ENCODE data around the gene GAS2L1.

The GAS2L1 gene

DNA sequence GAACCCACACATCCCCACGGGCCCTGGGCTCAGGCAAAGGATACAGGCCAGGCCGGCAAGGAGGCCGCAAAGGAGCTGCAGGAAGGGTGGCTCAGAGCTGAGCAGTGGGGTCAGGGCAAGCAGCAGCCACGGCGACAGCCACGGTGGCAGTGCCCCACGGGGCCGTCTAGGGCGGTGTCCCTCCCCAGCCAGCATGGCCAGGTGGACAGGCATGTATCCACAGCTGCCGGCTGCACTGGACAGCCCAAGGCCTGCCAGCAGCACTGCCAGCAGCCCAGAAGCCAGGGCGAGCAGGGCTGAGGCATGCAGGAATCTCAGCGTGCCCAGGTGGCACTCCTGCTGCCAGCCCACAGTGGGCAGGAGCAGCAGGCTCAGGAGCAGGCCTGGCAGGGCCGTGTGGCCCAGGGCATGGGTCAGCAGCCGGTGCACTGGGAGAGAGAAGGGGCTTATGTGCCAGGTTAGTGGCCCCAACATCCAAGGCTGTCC is 42.6 kb upstream of the GAS2L1 start:
- TF ChIP-seq, protein P1, sequence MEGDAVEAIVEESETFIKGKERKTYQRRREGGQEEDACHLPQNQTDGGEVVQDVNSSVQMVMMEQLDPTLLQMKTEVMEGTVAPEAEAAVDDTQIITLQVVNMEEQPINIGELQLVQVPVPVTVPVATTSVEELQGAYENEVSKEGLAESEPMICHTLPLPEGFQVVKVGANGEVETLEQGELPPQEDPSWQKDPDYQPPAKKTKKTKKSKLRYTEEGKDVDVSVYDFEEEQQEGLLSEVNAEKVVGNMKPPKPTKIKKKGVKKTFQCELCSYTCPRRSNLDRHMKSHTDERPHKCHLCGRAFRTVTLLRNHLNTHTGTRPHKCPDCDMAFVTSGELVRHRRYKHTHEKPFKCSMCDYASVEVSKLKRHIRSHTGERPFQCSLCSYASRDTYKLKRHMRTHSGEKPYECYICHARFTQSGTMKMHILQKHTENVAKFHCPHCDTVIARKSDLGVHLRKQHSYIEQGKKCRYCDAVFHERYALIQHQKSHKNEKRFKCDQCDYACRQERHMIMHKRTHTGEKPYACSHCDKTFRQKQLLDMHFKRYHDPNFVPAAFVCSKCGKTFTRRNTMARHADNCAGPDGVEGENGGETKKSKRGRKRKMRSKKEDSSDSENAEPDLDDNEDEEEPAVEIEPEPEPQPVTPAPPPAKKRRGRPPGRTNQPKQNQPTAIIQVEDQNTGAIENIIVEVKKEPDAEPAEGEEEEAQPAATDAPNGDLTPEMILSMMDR (IDR thresholded peaks at IDR 0.05; ENCODE audit: insufficient read depth, low read depth, low read length, missing control alignments): no peak
- no peak overlapping the region for H3K4me3 ChIP-seq (ENCODE audit: low read depth, low read length)

DNA sequence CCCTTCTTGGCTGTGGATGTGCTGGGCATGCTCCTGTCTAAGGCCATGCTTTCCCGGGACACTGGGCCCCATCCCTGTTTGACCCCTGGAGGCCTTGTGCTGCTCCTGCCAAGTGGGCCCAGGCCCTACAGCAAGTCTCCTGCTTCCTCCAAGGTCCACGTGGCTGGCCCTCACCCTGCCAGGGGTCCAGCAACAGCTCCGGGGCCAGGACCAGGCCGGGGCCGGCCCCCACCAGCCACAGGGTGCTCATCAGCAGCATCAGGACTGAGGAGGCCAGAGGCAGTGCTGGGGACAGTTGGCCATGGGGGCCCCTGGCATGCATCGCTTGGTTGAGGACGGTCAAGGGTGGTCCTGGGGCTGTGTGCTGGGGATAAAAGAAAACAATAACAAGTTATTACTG is 41.1 kb upstream of the GAS2L1 start:
- TF ChIP-seq, protein P1 (IDR thresholded peaks at IDR 0.05; ENCODE audit: insufficient read depth, low read depth, low read length, missing control alignments): no peak
- DNase-seq (ENCODE audit: low read depth): no peak
- H3K4me3 ChIP-seq (ENCODE audit: low read depth, low read length): no peak overlapping the region

More for the DNA sequence above, 42.6 kb upstream of the GAS2L1 start:
- no peak for DNase-seq (ENCODE audit: low read depth)

DNA sequence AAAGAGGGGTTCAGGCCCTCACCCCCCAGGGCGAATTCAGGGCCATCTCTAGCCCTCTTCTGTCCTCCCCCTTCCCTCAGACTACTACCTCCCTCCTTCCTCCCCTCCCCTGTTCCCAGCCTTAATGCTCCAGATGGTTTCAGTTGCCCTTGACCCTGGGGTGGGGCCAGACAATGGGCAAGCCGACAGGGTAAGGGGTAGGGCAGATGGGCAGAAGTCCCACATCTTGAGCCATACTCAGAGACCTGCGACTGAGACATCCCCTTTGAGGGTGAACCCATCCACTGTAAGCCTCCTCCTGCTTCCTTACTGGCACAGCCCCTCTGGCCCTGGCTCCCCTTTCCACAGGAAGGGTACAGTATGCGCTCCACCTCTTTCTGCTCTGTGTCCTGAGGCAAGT is 40.5 kb upstream of the GAS2L1 start:
- DNase-seq (ENCODE audit: low read depth): no peak
- TF ChIP-seq, protein P1 (IDR thresholded peaks at IDR 0.05; ENCODE audit: insufficient read depth, low read depth, low read length, missing control alignments): no peak
- no peak overlapping the region for H3K4me3 ChIP-seq (ENCODE audit: low read depth, low read length)

DNA sequence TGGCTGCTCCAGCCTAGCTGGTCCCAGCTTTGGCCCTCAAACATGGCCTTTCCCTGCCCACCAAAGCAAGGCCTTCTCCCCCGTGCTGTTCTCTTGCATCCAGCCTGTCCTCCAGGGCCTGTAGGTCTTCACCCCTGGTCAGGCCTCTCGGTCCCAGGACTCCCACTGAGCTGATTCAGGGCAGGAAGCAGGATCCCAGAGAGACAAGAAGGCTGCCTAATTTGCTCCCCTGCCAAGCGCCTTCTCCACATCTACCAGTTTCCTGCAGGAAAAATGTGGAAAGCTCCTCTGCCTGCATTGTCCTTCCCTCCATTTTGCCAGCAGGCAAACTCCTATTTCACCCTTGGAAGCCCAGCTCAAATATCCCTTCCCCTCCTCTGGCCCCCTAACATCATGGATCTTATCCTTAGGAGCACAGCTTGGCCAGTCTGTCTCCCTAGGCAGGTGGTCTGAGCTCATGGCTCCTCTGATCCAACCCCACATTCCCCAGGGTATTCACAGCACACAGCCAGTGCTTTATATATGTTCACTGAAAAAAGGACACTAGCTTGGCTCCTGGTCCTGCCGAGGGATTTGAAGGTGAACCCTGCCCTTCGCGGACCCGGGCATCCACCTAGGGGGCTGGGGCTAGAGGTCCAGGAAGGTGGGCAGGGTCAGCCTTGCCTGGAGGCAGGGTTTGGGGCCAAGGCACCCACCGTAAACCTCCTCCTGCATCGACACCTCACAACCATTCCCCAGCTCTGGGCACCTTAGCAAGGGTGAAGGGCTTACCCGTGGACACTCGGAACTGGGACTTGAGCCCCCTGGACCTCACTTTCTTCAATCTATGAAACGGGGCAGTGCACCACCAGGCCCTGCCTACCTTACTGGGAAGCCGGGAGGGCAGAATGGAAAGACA is 39.6 kb upstream of the GAS2L1 start:
- H3K4me3 ChIP-seq (ENCODE audit: low read depth, low read length): peak overlapping the region; percentile 97
- TF ChIP-seq, protein P1 (IDR thresholded peaks at IDR 0.05; ENCODE audit: insufficient read depth, low read depth, low read length, missing control alignments): no peak
- peak; percentile 22 for DNase-seq (ENCODE audit: low read depth)

DNA sequence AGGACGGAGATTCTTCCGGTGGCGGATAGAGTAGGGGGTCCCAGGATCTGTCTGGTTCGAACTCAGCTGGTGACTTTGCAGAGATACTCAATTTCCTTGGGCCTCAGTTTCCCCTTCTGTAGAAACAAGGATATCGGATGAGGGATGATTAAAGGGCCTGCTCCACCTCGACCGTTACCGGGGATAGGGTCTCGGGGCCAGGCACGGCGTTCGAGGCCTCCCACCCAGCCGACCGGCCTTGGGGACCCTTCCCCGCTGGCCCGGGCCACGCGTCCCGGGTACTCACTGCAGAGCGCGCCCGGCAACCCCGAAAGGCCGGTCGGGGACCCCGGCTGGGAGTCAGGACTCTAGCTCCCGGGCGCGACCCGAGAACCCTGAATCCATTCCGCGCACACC is 39.0 kb upstream of the GAS2L1 start:
- peak overlapping the region; percentile 97 for H3K4me3 ChIP-seq (ENCODE audit: low read depth, low read length)
- DNase-seq (ENCODE audit: low read depth): no peak
- TF ChIP-seq, protein P1 (IDR thresholded peaks at IDR 0.05; ENCODE audit: insufficient read depth, low read depth, low read length, missing control alignments): no peak

DNA sequence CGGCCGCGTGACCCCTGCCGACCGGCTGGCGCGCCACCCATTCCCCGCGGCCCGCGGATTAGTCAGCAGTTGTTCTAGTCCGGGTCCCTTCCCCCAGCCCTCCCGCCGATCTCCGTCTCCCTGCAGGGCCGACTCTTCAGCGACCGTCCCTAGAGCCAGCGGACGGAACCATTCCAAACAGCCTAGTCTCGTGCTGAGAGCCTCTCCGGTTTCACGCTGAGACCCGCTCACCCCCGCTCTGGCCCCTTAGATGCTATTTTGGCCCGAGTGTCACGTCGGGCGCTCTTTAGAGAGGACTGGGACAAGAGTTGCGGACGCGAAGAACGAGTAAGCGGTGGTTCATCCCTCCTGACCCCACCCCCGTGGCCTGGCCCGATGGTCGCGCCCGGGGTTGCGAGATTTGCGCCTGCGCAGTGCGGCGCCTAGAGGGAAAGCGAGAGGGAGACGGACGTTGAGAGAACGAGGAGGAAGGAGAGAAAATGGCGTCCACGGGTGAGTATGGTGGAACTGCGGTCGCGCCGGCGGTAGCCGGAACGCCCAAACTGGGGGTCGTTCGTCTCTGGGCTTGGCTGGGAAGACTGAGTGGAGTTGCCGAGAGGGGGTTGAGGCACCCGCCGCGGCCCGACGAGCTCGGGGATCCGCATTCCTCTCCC is 38.5 kb upstream of the GAS2L1 start, which contains the start of the genes EWSR1 and RHBDD3:
TSS of gene EWSR1 (plus strand) at position 411 of the 653 bp plus-strand sequence. CDS start at position 480, 69 bp downstream.
TSS of gene RHBDD3 (minus strand) at position 124 of the 653 bp plus-strand sequence. CDS start 2,355 bp downstream, outside the sequence.
- TF ChIP-seq, protein P1 (IDR thresholded peaks at IDR 0.05; ENCODE audit: insufficient read depth, low read depth, low read length, missing control alignments): no peak
- H3K4me3 ChIP-seq (ENCODE audit: low read depth, low read length): peak within 1 kb of the TSS; percentile 97
- DNase-seq (ENCODE audit: low read depth): peak; percentile 98
